GM12878 (cell line): ENCODE results near the gene RFX1. TPM values are rescaled to one million over a fixed set of nuclear protein-coding genes. Genes with fewer than 3 reads are reported as not detected.

ENCODE experiments used
- ATAC-seq: fragments of 200-7000 bp; cut with Tn5 transposase; 3 replicates; pipeline ENCODE4 v1.9.1; 2020; ENCODE audit warnings: mild to moderate bottlenecking, moderate library complexity
- BruUV-seq: library from RNA; stranded (reverse); fragments of 400-500 nt; replicated peaks from 2 replicates; lab custom pipeline; 2021; lab: Mats Ljungman, UMichigan
- CTCF ChIA-PET: fragments of 300-600 bp; sonication (Branson Sonifier 250); formaldehyde crosslinking; extraction: SDS; loops from one replicate; lab custom pipeline; 2021; ENCODE audit warnings: inconsistent platforms; lab: Yijun Ruan, JAX
- POLR2A ChIA-PET: fragments of 350-600 bp; formaldehyde crosslinking; extraction: SDS; loops from one replicate; lab custom pipeline; 2021; ENCODE audit warnings: inconsistent platforms; lab: Charles Lee
- RAD21 ChIA-PET: fragments of 300-600 bp; sonication (Branson Sonifier 250); formaldehyde crosslinking; loops from one replicate; lab custom pipeline; 2023; ENCODE audit warnings: antibody characterized with exemption; ENCODE audit not compliant: unreplicated experiment; lab: Charles Lee
- SMC1A ChIA-PET: fragments of 300-600 bp; sonication (Branson Sonifier 250); formaldehyde crosslinking; loops from one replicate; lab custom pipeline; 2023; ENCODE audit not compliant: unreplicated experiment, uncharacterized antibody; lab: Charles Lee
- DNase-seq: peaks from one replicate; pipeline ENCODE4 v3.0.0-alpha.2; 2011; ENCODE audit warnings: low read depth, low spot score
- FAIRE-seq: peaks from 3 replicates; lab custom pipeline; 2011; peaks lifted over from hg19 to GRCh38; lab: Jason Lieb, UNC
- H2AFZ ChIP-seq: 2 replicates; pipeline ENCODE4 v1.6.0; 2011; ENCODE audit warnings: low read depth, low read length, control low read depth; ENCODE audit not compliant: control insufficient read depth
- H3K27ac ChIP-seq: 2 replicates; pipeline ENCODE4 v1.5.1; 2011; ENCODE audit warnings: control low read depth; ENCODE audit not compliant: control insufficient read depth, insufficient read depth
- H3K27me3 ChIP-seq, 2 experiments: replicated peaks in 1 of 2; 2 replicates each; pipeline versions ENCODE4 v1.6.0 to v1.6.1; 2011; ENCODE audit warnings: low read length in 1 of 2; ENCODE audit not compliant: control insufficient read depth in 2 of 2, insufficient read depth in 2 of 2
- H3K36me3 ChIP-seq, 2 experiments: 2 replicates each; pipeline ENCODE4 v1.5.1; 2011; ENCODE audit warnings: low read length in 1 of 2; ENCODE audit not compliant: control insufficient read depth in 2 of 2, insufficient read depth in 2 of 2
- H3K4me1 ChIP-seq: 2 replicates; pipeline ENCODE4 v1.6.1; 2011; ENCODE audit warnings: mild to moderate bottlenecking, low read length, moderate library complexity, mixed read lengths; ENCODE audit not compliant: control insufficient read depth, insufficient read depth
- H3K4me2 ChIP-seq: 2 replicates; pipeline ENCODE4 v1.6.0; 2011; ENCODE audit warnings: control low read depth; ENCODE audit not compliant: control insufficient read depth, insufficient read depth
- H3K4me3 ChIP-seq: fragments of 200-600 bp; sonication (generic); 2 replicates; pipeline ENCODE4 v1.5.1; 2016
- H3K79me2 ChIP-seq: 2 replicates; pipeline ENCODE4 v1.6.0; 2011; ENCODE audit warnings: low read length; ENCODE audit not compliant: control insufficient read depth, insufficient read depth
- H3K9ac ChIP-seq: 2 replicates; pipeline ENCODE4 v1.8.0; 2011; ENCODE audit warnings: low read length, control low read depth, mixed read lengths; ENCODE audit not compliant: control insufficient read depth, insufficient read depth
- H3K9me3 ChIP-seq: replicated peaks from 3 replicates; pipeline ENCODE4 v1.5.1; 2011; ENCODE audit warnings: mild to moderate bottlenecking, low read length; ENCODE audit not compliant: control insufficient read depth, insufficient read depth
- H4K20me1 ChIP-seq: 2 replicates; pipeline ENCODE4 v1.6.0; 2011; ENCODE audit not compliant: control insufficient read depth, insufficient read depth
- ATF3 ChIP-seq: IDR thresholded peaks from 2 replicates; pipeline ENCODE4 v1.6.1; 2011; ENCODE audit warnings: low read depth, mild to moderate bottlenecking, low read length, moderate library complexity, borderline replicate concordance; ENCODE audit errors: extremely low read depth
- BHLHE40 ChIP-seq, 2 experiments: fragments of 450-650 bp in 1 of 2; IDR thresholded peaks; 2 replicates each; pipeline ENCODE4 v1.6.1; 2011 to 2017; ENCODE audit warnings: low read depth in 2 of 2, borderline replicate concordance in 1 of 2, improper control_type of control experiment in 1 of 2, low read length in 1 of 2, mild to moderate bottlenecking in 1 of 2
- CBX5 ChIP-seq: sonication (generic); IDR thresholded peaks from 2 replicates; pipeline ENCODE4 v1.6.1; 2016; ENCODE audit warnings: low read depth, moderate library complexity, mild to moderate bottlenecking, inconsistent platforms
- FOS ChIP-seq: IDR thresholded peaks from 3 replicates; pipeline ENCODE4 v1.6.1; 2011; ENCODE audit warnings: borderline replicate concordance; ENCODE audit not compliant: insufficient read length; ENCODE audit errors: extremely low read depth
- MXI1 ChIP-seq: fragments of 150-350 bp; IDR thresholded peaks from 2 replicates; pipeline ENCODE4 v1.6.1; 2011; ENCODE audit warnings: low read depth, mild to moderate bottlenecking, inconsistent platforms, low read length, improper control_type of control experiment
- NFYA ChIP-seq: IDR thresholded peaks from 2 replicates; pipeline ENCODE4 v1.6.1; 2011; ENCODE audit warnings: low read depth, mild to moderate bottlenecking, low read length, improper control_type of control experiment, borderline replicate concordance
- NRF1 ChIP-seq: conservative IDR thresholded peaks from 2 replicates; pipeline ENCODE4 v1.6.1; 2011; ENCODE audit warnings: mild to moderate bottlenecking, low read depth, low read length, improper control_type of control experiment
- PAX5 ChIP-seq: IDR thresholded peaks from 2 replicates; pipeline ENCODE4 v1.6.1; 2011; ENCODE audit warnings: low read depth, low read length, borderline replicate concordance
- RAD21 ChIP-seq: IDR thresholded peaks from 2 replicates; pipeline ENCODE4 v1.6.1; 2011; ENCODE audit warnings: mild to moderate bottlenecking, low read depth, low read length, moderate library complexity; ENCODE audit not compliant: insufficient read depth
- REST ChIP-seq: IDR thresholded peaks from 2 replicates; pipeline ENCODE4 v1.6.1; 2012; ENCODE audit warnings: mild to moderate bottlenecking, low read depth, low read length
- WRNIP1 ChIP-seq: IDR thresholded peaks from 2 replicates; pipeline ENCODE4 v1.6.1; 2011; ENCODE audit warnings: low read depth, low read length, improper control_type of control experiment, borderline replicate concordance
- ZBTB33 ChIP-seq: fragments of 450-650 bp; IDR thresholded peaks from 2 replicates; pipeline ENCODE4 v1.6.1; 2017; ENCODE audit warnings: mild to moderate bottlenecking
- ZBTB40 ChIP-seq: fragments of 450-650 bp; IDR thresholded peaks from 2 replicates; pipeline ENCODE4 v1.6.1; 2016; ENCODE audit warnings: mild to moderate bottlenecking, moderate library complexity, borderline replicate concordance
- WGBS: methylation state at CpG from one replicate; pipeline ENCODE4 v1.1.6; 2016; ENCODE audit warnings: low lambda C conversion rate; ENCODE audit not compliant: insufficient replicate concordance, insufficient coverage; ENCODE audit errors: missing lambda C conversion rate; 5-methylcytosine and 5-hydroxymethylcytosine counted together
- in situ Hi-C: fragments of 300-500 bp; cut with MboI; formaldehyde crosslinking; loops from 9 replicates; pipeline ENCODE4 v1.14.3; 2018; ENCODE audit warnings: mixed read lengths
- intact Hi-C: fragments of 100-400 bp; cut with micrococcal nuclease; formaldehyde crosslinking; loops from one replicate; pipeline ENCODE4 v1.14.2; 2022; ENCODE audit not compliant: unreplicated experiment
- polyA plus RNA-seq, 11 experiments: library from polyadenylated mRNA; depleted of rRNA in 4 of 11; unstranded in 6 of 11; stranded (reverse) in 5 of 11; fragments of >200 nt; fragmentation: Nextera tagmentation in 4 of 11; fragmentation: Illumina TruSeq in 1 of 11; extraction: Ambion mirVana in 4 of 11; extraction: Trizol in 1 of 11; gene quantifications; 1 replicate in 1 of 11; 2 replicates in 10 of 11; pipeline versions ENCODE4 v1.2.1 to v1.2.3, GENCODE V29; 2011 to 2016; ENCODE audit warnings: inconsistent platforms in 2 of 11, missing spikeins in 2 of 11, low read depth in 1 of 11
- total RNA-seq, 4 experiments: library from RNA; depleted of rRNA in 3 of 4; stranded (reverse); fragments of >200 nt in 3 of 4; fragmentation: Illumina TruSeq in 1 of 4; extraction: Trizol in 1 of 4; gene quantifications; 2 replicates each; pipeline versions ENCODE4 v1.2.1 to v1.2.3, GENCODE V29; 2013 to 2021

Gene RFX1
- total and polyA plus RNA-seq, 10 of the 15 experiments (the other 5 are each of a cell fraction or from before 2014, with no cell fraction given) = 0.05 to 11.0 (median 1.5) TPM

- intact Hi-C loops (no loop called here), in situ Hi-C loops (no loop called here)
- Histone ChIP-seq H3K9ac (no peak overlapping the region), H3K36me3 (no peaks in the 10 kb centered on the region), H4K20me1 (no peaks in the 10 kb centered on the region), H3K27ac (no peak overlapping the region), H2AFZ (no peak overlapping the region), H3K79me2 (no peaks in the 10 kb centered on the region), H3K27me3 (no peaks in the 10 kb centered on the region), H3K4me1 (peaks cover 9% of the 10 kb centered on the region; the same call in 1 of the 2 replicates), H3K4me3 (no peak overlapping the region), H3K9me3 (no peaks in the 10 kb centered on the region), H3K4me2 (no peak overlapping the region)
- DNase-seq (no peak), ATAC-seq (no peak), FAIRE-seq (no peak)
- RAD21 ChIA-PET = interaction anchor here (1.2 kb wide), 1 partner anchor 10 kb away, joined by 5 read pairs; the partner anchor contains the start of gene IL27RA
- WGBS = 49% methylated on average over 5 of the region's 5 CpGs
- CTCF ChIA-PET = interaction anchor here (1.1 to 2.2 kb wide), 5 partner anchors 10 to 51 kb away, joined by 3 to 14 read pairs (median 5); partner anchors contain the start of genes IL27RA, MISP3 and RFX1
- no TSS peak for BruUV-seq
- SMC1A ChIA-PET = interaction anchor here (0.8 to 2.3 kb wide), 5 partner anchors 10 to 23 kb away, joined by 3 to 8 read pairs (median 6); partner anchors contain the start of gene IL27RA
- POLR2A ChIA-PET = interaction anchor here (0.8 to 2.0 kb wide), 5 partner anchors 10 to 115 kb away, joined by 3 to 11 read pairs (median 5); partner anchors contain the start of genes IL27RA and RFX1
- TF ChIP-seq NFYA (no peak), ZBTB40 (no peak), MXI1 (no peak), PAX5 (no peak), CBX5 (no peak), REST (no peak), ATF3 (no peak), FOS (no peak), BHLHE40 (IDR thresholded peaks at IDR 0.05; ENCODE audit: borderline replicate concordance in 1 of 2, low read depth in 2 of 2, low read length in 1 of 2) (no peak), NRF1 (no peak), RAD21 (no peak), ZBTB33 (no peak), WRNIP1 (no peak)
Measured at GRCh38 chr19:14021474-14021873, 15.4 kb upstream of the RFX1 start.
